Body of pancreas (tissue), 4 donors: ENCODE results near the gene RMI2. TPM values are rescaled to one million over a fixed set of nuclear protein-coding genes. Genes with fewer than 3 reads are reported as not detected.

Source experiments
- ATAC-seq: fragments of 150-250 bp; one replicate; pipeline ENCODE4 v1.9.1; 2016
- DNase-seq, 4 donors: peaks; one replicate each; pipeline ENCODE4 v3.0.0-alpha.2; 2019
- H3K27ac ChIP-seq, 4 donors: fragments of 200-600 bp; sonication (generic); 1 replicate in 3 of 4; 2 replicates in 1 of 4; pipeline versions ENCODE4 v1.5.1 to v1.6.1; 2016 to 2019; ENCODE audit warnings: mild to moderate bottlenecking in 1 of 4, mixed read lengths in 1 of 4, moderate library complexity in 1 of 4
- H3K27me3 ChIP-seq, 2 donors: fragments of 200-600 bp; sonication (generic); one replicate each; pipeline ENCODE4 v1.6.0; 2016; ENCODE audit warnings: mild to moderate bottlenecking in 1 of 2
- H3K36me3 ChIP-seq, 2 donors: fragments of 200-600 bp; sonication (generic); replicated peaks in 1 of 2; 2 replicates each; pipeline ENCODE4 v1.5.1; 2016; ENCODE audit warnings: low read depth in 2 of 2; ENCODE audit not compliant: insufficient read depth in 1 of 2
- H3K4me1 ChIP-seq: fragments of 200-600 bp; sonication (generic); one replicate; pipeline ENCODE4 v1.6.0; 2016
- H3K4me3 ChIP-seq, 2 donors: fragments of 200-600 bp; sonication (generic); 1 replicate in 1 of 2; 2 replicates in 1 of 2; pipeline ENCODE4 v1.5.1; 2016 to 2019
- H3K9me3 ChIP-seq, 3 donors: fragments of 200-600 bp; sonication (generic); 1 replicate in 2 of 3; 2 replicates in 1 of 3; pipeline ENCODE4 v1.5.1; 2016
- CTCF ChIP-seq, 7 experiments: fragments of 450-650 bp in 4 of 7; fragments of 200-600 bp in 3 of 7; sonication (generic) in 3 of 7; IDR thresholded peaks; one replicate each; pipeline ENCODE4 v1.5.1; 2016 to 2019; ENCODE audit warnings: antibody characterized with exemption in 7 of 7
- POLR2A ChIP-seq, 3 donors: fragments of 450-650 bp; IDR thresholded peaks; one replicate each; pipeline ENCODE4 v1.6.1; 2016; ENCODE audit warnings: antibody characterized with exemption in 3 of 3, mild to moderate bottlenecking in 2 of 3
- WGBS, 2 donors: methylation state at CpG; one replicate each; pipeline ENCODE4 v1.1.5; 2017; 5-methylcytosine and 5-hydroxymethylcytosine counted together
- intact Hi-C: fragments of 100-400 bp; cut with DNase I; formaldehyde crosslinking; loops from one replicate; pipeline ENCODE4 v1.15.1; 2023
- total RNA-seq, 2 donors: library from RNA; depleted of rRNA; stranded (reverse); fragments of >200 nt; gene quantifications; one replicate each; pipeline ENCODE4 v1.1.0, GENCODE V29; 2016

Gene RMI2
- total RNA-seq, 2 donors from 2014 or later, result 1.3 to 3.0 TPM

- WGBS, 2 donors, result 65 to 69% methylated on average over 3 of the region's 3 CpGs
- ATAC-seq (no peak), DNase-seq (no peak)
- TF ChIP-seq POLR2A (IDR thresholded peaks at IDR 0.05) (no peak), CTCF (IDR thresholded peaks at IDR 0.05) (no peak)
- no peak overlapping the region for H3K4me3 ChIP-seq
- no peaks in the 10 kb centered on the region for H3K9me3 ChIP-seq
- no peak overlapping the region for H3K27ac ChIP-seq
- no peaks in the 10 kb centered on the region for H3K27me3 ChIP-seq
- no peaks in the 10 kb centered on the region for H3K4me1 ChIP-seq
- intact Hi-C loops, result no loop called here
- H3K36me3 ChIP-seq, result no peaks in the 10 kb centered on the region
These were observed 6.2 kb upstream of the RMI2 start for GRCh38 chr16:11339075-11339474.

GRCh38 chr16:11340710-11341109, 4.5 kb upstream of the RMI2 start:
- DNase-seq (no peak), ATAC-seq (no peak)
- H3K9me3 ChIP-seq, result no peaks in the 10 kb centered on the region
- H3K4me1 ChIP-seq, result peaks cover 5% of the 10 kb centered on the region
- no peak overlapping the region for H3K27ac ChIP-seq
- H3K4me3 ChIP-seq, result no peak overlapping the region
- H3K36me3 ChIP-seq, result no peaks in the 10 kb centered on the region
- intact Hi-C loops, result no loop called here
- H3K27me3 ChIP-seq, result no peaks in the 10 kb centered on the region
- TF ChIP-seq CTCF (IDR thresholded peaks at IDR 0.05) (no peak), POLR2A (IDR thresholded peaks at IDR 0.05) (no peak)
- 71 to 89% methylated on average over 4 of the region's 4 CpGs for WGBS, 2 donors

- intact Hi-C loops, result no loop called here
- ATAC-seq, result no peak
- H3K36me3 ChIP-seq, result no peaks in the 10 kb centered on the region
- no peak for TF ChIP-seq POLR2A (IDR thresholded peaks at IDR 0.05)
- no peak for TF ChIP-seq CTCF (IDR thresholded peaks at IDR 0.05)
- H3K27me3 ChIP-seq, result no peaks in the 10 kb centered on the region
- no peak overlapping the region for H3K4me3 ChIP-seq
- peaks cover 7% of the 10 kb centered on the region for H3K4me1 ChIP-seq
- no peak for DNase-seq
- H3K27ac ChIP-seq, result no peak overlapping the region
- WGBS, 2 donors, result 84 to 86% methylated on average over 9 of the region's 9 CpGs
- H3K9me3 ChIP-seq, result no peaks in the 10 kb centered on the region
These were observed 3.9 kb upstream of the RMI2 start for GRCh38 chr16:11341371-11341770.

- intact Hi-C loops, result no loop called here
- Histone ChIP-seq H3K36me3 (no peaks in the 10 kb centered on the region), H3K9me3 (no peaks in the 10 kb centered on the region), H3K4me3 (no peak overlapping the region), H3K4me1 (peaks cover 7% of the 10 kb centered on the region), H3K27ac (no peak overlapping the region), H3K27me3 (no peaks in the 10 kb centered on the region)
- ATAC-seq (no peak), DNase-seq (no peak)
- 35 to 53% methylated on average over 5 of the region's 5 CpGs for WGBS, 2 donors
- no peak for TF ChIP-seq POLR2A (IDR thresholded peaks at IDR 0.05)
These were observed 3.0 kb upstream of the RMI2 start for GRCh38 chr16:11342021-11342855.

- Histone ChIP-seq H3K36me3 (no peaks in the 10 kb centered on the region), H3K9me3 (no peaks in the 10 kb centered on the region), H3K27ac (no peak overlapping the region), H3K4me3 (no peak overlapping the region), H3K4me1 (peaks cover 17% of the 10 kb centered on the region), H3K27me3 (no peaks in the 10 kb centered on the region)
- intact Hi-C loops, result no loop called here
- TF ChIP-seq CTCF (IDR thresholded peaks at IDR 0.05) (no peak), POLR2A (IDR thresholded peaks at IDR 0.05) (no peak)
- no peak for DNase-seq
- no peak for ATAC-seq
- 70 to 86% methylated on average over 2 to 9 of the region's 9 CpGs for WGBS, 2 donors
These were observed 1.6 kb downstream of the RMI2 start for GRCh38 chr16:11346700-11347319.
